Measurements from ENCODE around the gene ZNF563. TPM values are rescaled to one million over a fixed set of nuclear protein-coding genes. Genes with fewer than 3 reads are reported as not detected.

ZNF563 gene
- total and polyA plus RNA-seq, 10 of the 15 experiments (the other 5 are each of a cell fraction or from before 2014, with no cell fraction given): 1.7 to 6.4 (median 2.8) TPM

DNA sequence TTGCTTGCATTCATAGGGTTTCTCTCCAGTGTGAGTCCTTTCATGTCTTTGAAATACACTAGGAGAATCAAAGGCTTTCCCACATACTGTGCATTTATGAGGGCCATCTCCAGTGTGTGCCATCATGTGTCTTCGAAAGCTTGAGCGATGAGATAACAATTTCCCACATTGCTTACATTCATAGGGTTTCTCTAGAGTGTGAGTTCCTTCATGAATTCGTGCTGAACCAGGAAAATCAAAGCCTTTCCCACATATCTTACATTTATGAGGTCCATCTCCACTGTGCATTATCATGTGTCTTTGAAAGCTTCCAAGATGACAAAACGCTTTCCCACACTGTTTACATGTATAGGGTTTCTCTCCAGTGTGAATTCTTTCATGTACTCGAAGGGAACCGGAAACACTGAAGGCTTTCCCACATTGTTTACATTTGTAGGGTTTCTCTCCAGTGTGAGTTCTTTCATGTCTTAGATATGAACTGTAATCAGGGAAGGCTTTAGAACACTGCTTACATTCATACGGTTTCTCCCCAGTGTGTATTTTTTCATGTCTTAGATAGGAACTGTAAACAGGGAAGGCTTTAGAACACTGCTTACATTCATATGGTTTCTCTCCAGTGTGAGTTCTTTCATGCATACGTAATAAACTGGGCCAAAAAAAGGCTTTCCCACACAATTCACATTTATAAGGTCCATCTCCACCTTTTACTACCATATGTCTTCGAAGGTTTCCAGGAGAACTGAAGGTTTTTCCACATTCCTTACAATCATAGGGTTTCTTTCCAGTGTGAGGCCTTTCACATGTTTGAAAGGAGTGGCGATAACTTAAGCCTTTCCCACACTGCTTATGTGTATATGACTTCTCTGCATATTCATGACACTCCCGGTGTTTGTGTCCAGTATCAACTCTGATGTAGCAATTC is 60.2 kb downstream of the ZNF563 start (continued):
- no peak for TF ChIP-seq JUNB (IDR thresholded peaks at IDR 0.05)
- TF ChIP-seq PAX5 (IDR thresholded peaks at IDR 0.05; ENCODE audit: borderline replicate concordance, low read depth, low read length): no peak
- TF ChIP-seq, protein P1, sequence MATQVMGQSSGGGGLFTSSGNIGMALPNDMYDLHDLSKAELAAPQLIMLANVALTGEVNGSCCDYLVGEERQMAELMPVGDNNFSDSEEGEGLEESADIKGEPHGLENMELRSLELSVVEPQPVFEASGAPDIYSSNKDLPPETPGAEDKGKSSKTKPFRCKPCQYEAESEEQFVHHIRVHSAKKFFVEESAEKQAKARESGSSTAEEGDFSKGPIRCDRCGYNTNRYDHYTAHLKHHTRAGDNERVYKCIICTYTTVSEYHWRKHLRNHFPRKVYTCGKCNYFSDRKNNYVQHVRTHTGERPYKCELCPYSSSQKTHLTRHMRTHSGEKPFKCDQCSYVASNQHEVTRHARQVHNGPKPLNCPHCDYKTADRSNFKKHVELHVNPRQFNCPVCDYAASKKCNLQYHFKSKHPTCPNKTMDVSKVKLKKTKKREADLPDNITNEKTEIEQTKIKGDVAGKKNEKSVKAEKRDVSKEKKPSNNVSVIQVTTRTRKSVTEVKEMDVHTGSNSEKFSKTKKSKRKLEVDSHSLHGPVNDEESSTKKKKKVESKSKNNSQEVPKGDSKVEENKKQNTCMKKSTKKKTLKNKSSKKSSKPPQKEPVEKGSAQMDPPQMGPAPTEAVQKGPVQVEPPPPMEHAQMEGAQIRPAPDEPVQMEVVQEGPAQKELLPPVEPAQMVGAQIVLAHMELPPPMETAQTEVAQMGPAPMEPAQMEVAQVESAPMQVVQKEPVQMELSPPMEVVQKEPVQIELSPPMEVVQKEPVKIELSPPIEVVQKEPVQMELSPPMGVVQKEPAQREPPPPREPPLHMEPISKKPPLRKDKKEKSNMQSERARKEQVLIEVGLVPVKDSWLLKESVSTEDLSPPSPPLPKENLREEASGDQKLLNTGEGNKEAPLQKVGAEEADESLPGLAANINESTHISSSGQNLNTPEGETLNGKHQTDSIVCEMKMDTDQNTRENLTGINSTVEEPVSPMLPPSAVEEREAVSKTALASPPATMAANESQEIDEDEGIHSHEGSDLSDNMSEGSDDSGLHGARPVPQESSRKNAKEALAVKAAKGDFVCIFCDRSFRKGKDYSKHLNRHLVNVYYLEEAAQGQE (IDR thresholded peaks at IDR 0.05; ENCODE audit: low read depth, low read length): no peak
- no peak for TF ChIP-seq RAD21 (IDR thresholded peaks at IDR 0.05; ENCODE audit: insufficient read depth, low read depth, low read length)
- no peak for TF ChIP-seq FOXK2 (IDR thresholded peaks at IDR 0.05)
- peak; percentile 69 for TF ChIP-seq KLF5 (IDR thresholded peaks at IDR 0.05; ENCODE audit: partially characterized antibody)
- TF ChIP-seq, protein P2, sequence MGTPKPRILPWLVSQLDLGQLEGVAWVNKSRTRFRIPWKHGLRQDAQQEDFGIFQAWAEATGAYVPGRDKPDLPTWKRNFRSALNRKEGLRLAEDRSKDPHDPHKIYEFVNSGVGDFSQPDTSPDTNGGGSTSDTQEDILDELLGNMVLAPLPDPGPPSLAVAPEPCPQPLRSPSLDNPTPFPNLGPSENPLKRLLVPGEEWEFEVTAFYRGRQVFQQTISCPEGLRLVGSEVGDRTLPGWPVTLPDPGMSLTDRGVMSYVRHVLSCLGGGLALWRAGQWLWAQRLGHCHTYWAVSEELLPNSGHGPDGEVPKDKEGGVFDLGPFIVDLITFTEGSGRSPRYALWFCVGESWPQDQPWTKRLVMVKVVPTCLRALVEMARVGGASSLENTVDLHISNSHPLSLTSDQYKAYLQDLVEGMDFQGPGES (IDR thresholded peaks at IDR 0.05): no peak
- TF ChIP-seq ETV6 (conservative IDR thresholded peaks at IDR 0.05 in 1 of 2, IDR thresholded peaks at IDR 0.05 in 1 of 2; ENCODE audit: borderline replicate concordance in 1 of 2, low read depth in 1 of 2): no peak
- peak; percentile 28 for TF ChIP-seq ZNF274 (IDR thresholded peaks at IDR 0.05; ENCODE audit: insufficient read depth, insufficient read length)
- 0 out of 2 replicates have a peak, but pooled peaks have one; percentile 11 for TF ChIP-seq POLR2AphosphoS5 (IDR thresholded peaks at IDR 0.05; ENCODE audit: low read length)
- no peak for TF ChIP-seq KDM1A (IDR thresholded peaks at IDR 0.05; ENCODE audit: borderline replicate concordance)
- TF ChIP-seq PAX8 (IDR thresholded peaks at IDR 0.05): no peak
- no peak for TF ChIP-seq ESRRA (IDR thresholded peaks at IDR 0.05; ENCODE audit: low read length)

Measured in GM12878 (cell line).